ENCODE results near the gene CLEC16A. TPM values are rescaled to one million over a fixed set of nuclear protein-coding genes. Genes with fewer than 3 reads are reported as not detected.

CLEC16A gene
- total and polyA plus RNA-seq, 9 of the 15 experiments (the other 6 are each of a cell fraction or from before 2014, with no cell fraction given), result 1.00 to 22.3 (median 10.0) TPM

GRCh38 chr16:11128211-11129141 is 184.1 kb downstream of the CLEC16A start (continued):
- no peak for TF ChIP-seq POLR2AphosphoS5 (IDR thresholded peaks at IDR 0.05; ENCODE audit: control insufficient read depth, insufficient read depth, low read depth, low read length)
- TF ChIP-seq FOSL1 (tag; conservative IDR thresholded peaks at IDR 0.05), result peak; percentile 30; the same call in 1 of the 2 replicates
- TF ChIP-seq PHF21A (IDR thresholded peaks at IDR 0.05; ENCODE audit: borderline replicate concordance, low read depth), result no peak
- TF ChIP-seq CBX8 (IDR thresholded peaks at IDR 0.05; ENCODE audit: borderline replicate concordance, extremely low read depth, low read depth, low read length, poor library complexity, severe bottlenecking), result no peak
- TF ChIP-seq RBFOX2 (IDR thresholded peaks at IDR 0.05; ENCODE audit: low read depth, low read length), result peak; percentile 25; the same call in 1 of the 2 replicates
- TF ChIP-seq NFXL1 (CRISPR knock-in tag; IDR thresholded peaks at IDR 0.05), result no peak; the same call in 1 of the 2 replicates
- TF ChIP-seq USF1 (CRISPR knock-in tag; IDR thresholded peaks at IDR 0.05), result 0 out of 2 replicates have a peak, but pooled peaks have one; percentile 15
- peak; percentile 31 for TF ChIP-seq RBBP5 (IDR thresholded peaks at IDR 0.05; ENCODE audit: borderline replicate concordance, insufficient read depth, low read length, poor library complexity, severe bottlenecking)
- TF ChIP-seq TAF9B (IDR thresholded peaks at IDR 0.05; ENCODE audit: partially characterized antibody), result no peak
- no peak for TF ChIP-seq ZNF639 (CRISPR knock-in tag; conservative IDR thresholded peaks at IDR 0.05 in 1 of 2, IDR thresholded peaks at IDR 0.05 in 1 of 2)
- no peak for TF ChIP-seq ZNF197 (CRISPR knock-in tag; IDR thresholded peaks at IDR 0.05; ENCODE audit: low read depth)
- TF ChIP-seq KLF16 (IDR thresholded peaks at IDR 0.05), result peak; percentile 89
- TF ChIP-seq SLC30A9 (CRISPR knock-in tag; IDR thresholded peaks at IDR 0.05), result no peak
- no peak for TF ChIP-seq RBM25 (IDR thresholded peaks at IDR 0.05; ENCODE audit: low read depth, low read length, severe bottlenecking)
- TF ChIP-seq GABPA (tag; conservative IDR thresholded peaks at IDR 0.05; ENCODE audit: low read depth), result peak; percentile 67
- TF ChIP-seq TRIM24 (IDR thresholded peaks at IDR 0.05), result no peak
- peak; percentile 31; the same call in 1 of the 2 replicates for TF ChIP-seq MEF2D (tag; conservative IDR thresholded peaks at IDR 0.05; ENCODE audit: low read depth)
- no peak for TF ChIP-seq ZNF699 (CRISPR knock-in tag; IDR thresholded peaks at IDR 0.05; ENCODE audit: insufficient replicate concordance)
- no peak for TF ChIP-seq ZNF134 (CRISPR knock-in tag; conservative IDR thresholded peaks at IDR 0.05)
- no peak for TF ChIP-seq HMGN3 (IDR thresholded peaks at IDR 0.05; ENCODE audit: borderline replicate concordance, extremely low read depth, insufficient read length, low read depth, low read length)
- TF ChIP-seq FOXJ2 (tag; IDR thresholded peaks at IDR 0.05), result no peak
- TF ChIP-seq SMARCA4 (IDR thresholded peaks at IDR 0.05), result peak; percentile 76
- no peak for TF ChIP-seq ZNF212 (CRISPR knock-in tag; IDR thresholded peaks at IDR 0.05)
- no peak for TF ChIP-seq SMAD2 (IDR thresholded peaks at IDR 0.05; ENCODE audit: low read depth, low read length)
- TF ChIP-seq TAF1 (IDR thresholded peaks at IDR 0.05; ENCODE audit: control insufficient read depth, extremely low read depth, insufficient read depth, low read length, severe bottlenecking), result no peak
- no peak for TF ChIP-seq ZNF75A (CRISPR knock-in tag; IDR thresholded peaks at IDR 0.05)

Data from K562 (cell line).